NCI-H2196 (cell line): Measurements from ENCODE around the gene PACRG.

Source experiments
- DNase-seq: peaks from one replicate; lab custom pipeline; 2025; ENCODE audit not compliant: unreplicated experiment; lab: John Stamatoyannopoulos, UW

The PACRG gene

GRCh38 chr6:163192591-163192990, 464.8 kb downstream of the PACRG start:
- DNase-seq, result no peak

- no peak for DNase-seq
Observed at GRCh38 chr6:163193326-163193725, 465.6 kb downstream of the PACRG start.

DNA sequence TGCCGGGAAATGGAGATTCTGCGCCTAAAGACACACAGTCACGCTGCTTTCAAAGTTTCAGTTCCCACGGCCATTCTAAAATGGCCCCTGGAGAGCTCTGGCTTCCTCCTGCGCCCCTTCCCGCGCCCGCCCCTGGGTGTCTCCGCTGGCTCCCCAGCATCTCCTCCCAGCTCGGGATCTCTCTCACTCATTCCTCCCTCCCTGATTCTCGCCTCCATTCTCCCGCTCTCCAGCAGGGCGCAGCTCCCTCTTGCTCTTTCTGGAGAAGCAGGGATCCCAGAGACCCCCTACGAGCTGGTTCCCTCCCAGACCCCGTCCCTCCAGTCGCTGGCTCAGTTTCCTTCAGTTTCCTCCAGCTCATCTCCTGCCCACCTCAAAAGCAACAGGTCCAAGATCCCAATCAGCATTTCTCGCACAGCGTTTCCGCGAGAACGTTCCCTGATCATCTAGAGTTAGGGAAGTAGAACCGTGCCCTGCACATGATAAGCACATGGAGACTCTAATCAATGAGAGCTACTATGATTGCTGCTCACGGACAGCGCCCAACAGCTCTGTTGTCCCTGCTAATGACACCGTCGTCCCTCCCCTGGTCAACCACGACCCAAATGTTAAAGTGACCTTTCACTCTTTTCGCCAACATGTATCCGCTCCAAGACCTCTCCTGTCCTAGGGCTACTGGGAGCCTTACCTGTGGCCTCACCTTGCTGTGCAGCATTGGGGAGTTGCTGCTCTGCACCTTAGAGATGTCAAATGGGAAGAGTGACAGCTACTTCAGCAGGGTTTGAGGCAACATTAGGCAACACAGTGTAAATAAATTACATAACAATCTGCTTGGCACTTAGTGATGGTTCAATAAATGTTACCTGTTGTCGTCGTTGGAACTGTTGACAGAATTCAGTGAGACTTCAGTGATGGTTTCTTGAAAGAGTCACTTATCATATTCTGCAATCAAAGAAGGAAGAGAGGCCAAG, 468.2 kb downstream of the PACRG start:
- DNase-seq, result no peak

GRCh38 chr6:163197839-163198238, 470.1 kb downstream of the PACRG start:
- DNase-seq, result no peak

- no peak for DNase-seq
Observed at GRCh38 chr6:163198396-163198795, 470.6 kb downstream of the PACRG start.

DNA sequence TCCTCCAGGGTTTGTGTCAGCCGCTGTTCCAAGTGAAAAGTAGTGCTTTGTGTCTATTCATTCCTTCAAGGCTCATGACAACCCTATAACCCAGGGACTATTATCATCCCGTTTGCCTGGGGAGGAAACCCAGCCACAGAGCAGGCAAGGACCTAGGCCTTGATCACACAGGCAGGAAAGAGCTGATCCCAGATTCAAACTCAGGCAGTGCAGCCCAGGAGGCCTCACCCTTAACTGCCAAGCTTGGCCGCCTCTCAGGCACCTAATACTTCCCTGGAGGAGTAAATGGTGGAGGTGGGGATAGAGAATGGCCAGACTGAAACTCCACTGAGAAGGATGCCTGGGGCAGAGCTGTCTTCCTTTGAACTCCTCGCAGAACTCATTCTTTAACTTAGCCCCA, 471.6 kb downstream of the PACRG start:
- no peak for DNase-seq

GRCh38 chr6:163200289-163200688, 472.5 kb downstream of the PACRG start:
- no peak for DNase-seq

DNA sequence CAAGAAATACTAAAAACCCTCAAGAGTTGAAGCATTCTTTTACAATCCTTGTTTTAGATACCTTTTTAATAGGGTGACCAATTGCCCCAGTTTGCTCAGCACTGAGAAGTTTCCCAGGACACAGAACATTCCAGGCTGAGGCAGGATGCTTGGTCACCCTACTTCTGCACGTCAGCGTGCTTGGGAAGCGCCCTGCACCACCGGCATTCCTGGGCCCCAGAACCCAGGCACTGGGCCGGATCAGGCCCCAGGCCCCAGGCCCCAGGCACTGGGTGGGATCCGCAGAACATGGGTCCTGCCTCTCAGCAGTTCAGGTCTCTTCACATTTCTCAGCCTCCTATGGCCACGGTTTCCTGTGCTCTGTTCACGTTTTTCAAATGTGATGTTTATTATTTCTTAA, 472.9 kb downstream of the PACRG start:
- no peak for DNase-seq

GRCh38 chr6:163201855-163202254, 474.1 kb downstream of the PACRG start:
- no peak for DNase-seq

DNA sequence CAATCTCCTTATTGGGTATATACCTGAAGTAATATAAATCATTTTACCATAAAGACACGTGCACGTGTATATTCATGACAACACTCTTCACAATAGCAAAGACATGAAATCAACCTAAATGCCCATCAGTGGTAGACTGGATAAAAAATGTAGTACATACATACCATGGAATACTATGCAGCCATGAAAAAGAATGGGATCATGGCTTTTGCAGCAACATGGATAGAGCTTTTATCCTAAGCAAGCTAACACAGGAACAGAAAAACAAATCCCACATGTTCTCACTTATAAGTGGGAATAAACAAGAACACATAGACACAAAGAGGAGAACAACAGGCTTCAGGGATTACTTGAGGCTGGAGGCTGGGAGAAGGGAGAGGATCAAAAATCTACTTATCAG, 478.4 kb downstream of the PACRG start:
- no peak for DNase-seq

DNA sequence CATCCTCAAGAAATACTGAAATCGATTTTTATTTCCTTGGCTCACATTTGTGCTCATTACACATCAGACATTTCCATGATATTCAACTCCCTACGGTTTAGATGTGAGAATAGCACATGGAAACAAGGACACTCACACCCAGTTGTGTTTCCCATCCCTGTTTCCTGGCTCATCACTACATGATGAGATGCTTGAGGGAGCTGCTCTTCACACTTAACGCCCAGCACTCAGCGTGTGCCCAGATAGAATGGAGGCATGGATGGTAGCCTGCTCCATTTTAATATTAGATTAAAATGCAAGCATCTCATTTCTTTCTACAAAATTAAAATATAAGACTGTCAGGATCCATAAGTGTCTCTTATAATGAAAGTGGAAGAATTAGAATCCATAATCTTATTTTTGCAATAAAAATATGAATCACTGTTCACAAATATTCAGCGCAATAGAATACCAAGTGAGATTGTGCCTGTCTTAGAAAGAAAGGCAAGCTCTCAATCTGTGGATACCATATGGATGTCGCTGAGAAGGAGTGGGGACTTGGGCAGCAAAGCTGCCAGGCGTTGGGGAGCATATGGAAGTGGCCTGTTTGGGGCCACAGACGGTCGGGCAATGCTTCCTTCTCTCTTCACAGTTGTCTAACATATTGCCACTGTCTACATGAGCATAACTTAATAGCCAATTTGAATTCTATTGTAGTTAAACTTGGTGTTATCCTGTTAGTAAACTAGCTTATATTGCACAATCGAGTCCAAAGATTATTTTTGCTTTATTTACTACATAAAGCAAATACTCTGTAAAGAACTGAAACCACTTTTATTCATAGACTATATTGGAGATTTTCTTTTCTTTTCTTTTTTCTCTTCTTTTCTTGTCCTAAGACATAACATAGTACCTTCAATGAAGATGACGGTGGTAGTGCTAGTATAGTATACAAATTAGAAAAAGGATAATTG, 479.9 kb downstream of the PACRG start:
- no peak for DNase-seq

DNA sequence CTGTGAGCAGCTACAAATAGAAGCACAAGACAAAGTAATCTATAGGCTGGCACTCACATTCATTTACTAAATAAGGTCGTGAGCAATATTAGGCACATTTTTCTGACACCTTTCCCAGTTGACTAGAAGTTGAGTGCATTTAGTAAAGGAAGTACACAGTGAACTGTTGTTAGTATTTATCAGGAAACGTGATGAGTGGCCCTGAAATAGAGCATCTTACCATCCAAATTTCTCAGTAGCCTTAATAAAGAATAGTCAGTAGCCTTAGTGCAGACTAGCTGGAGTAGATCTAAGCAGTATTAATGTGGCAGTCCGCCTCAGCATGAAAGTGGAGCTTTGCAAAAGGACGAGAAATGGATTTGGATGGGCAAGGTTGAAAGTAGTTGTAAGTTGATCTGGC, 481.2 kb downstream of the PACRG start:
- no peak for DNase-seq

- DNase-seq, result no peak
Observed at GRCh38 chr6:163212123-163212522, 484.3 kb downstream of the PACRG start.

DNA sequence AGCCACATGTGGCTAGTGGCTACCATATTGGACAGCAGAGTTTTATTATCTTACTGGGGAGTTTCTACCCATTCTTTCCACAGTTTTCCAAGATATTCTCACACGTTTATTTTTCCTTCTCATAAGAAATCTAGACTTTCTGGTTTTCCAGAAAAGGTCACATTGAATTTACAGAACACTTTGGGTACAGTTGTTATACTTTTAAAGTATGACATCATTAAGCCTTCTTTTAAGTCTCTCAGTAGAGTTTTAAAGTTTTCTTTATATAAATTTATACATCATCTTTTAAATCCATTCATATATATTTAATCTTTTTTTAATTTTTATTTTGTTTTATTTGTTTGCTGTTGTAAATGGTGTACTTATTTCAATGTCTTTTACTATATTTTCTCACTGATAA, 486.5 kb downstream of the PACRG start:
- DNase-seq, result no peak

DNA sequence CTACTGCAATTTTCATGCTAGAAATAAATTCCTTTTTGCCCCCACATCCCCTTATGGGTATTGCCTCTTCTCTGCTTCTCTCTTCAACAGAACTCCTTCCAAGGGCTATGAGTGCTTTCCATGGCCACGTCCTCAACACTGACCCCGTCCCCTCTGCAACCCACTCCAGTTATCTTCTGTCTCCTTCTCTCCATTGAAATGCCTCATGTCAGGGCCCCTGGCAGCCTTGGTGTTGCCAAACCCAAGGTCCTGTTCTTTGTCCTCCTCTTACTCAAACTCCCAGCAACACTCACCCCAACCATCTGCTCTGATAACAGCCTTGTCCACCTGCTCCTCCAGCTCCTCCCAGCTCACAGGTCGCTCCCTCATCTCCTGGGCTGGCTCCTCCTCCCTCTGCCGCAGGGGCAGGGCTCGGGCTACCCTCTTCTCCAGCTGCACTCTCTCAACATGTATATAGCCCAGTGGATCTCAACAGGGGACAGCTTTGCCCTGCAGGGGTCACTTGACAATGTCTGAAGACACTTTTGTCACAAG, 490.7 kb downstream of the PACRG start:
- DNase-seq, result no peak

- no peak for DNase-seq
Observed at GRCh38 chr6:163226181-163226835, 498.5 kb downstream of the PACRG start.

- no peak for DNase-seq
Observed at GRCh38 chr6:163226836-163227485, 499.2 kb downstream of the PACRG start.

DNA sequence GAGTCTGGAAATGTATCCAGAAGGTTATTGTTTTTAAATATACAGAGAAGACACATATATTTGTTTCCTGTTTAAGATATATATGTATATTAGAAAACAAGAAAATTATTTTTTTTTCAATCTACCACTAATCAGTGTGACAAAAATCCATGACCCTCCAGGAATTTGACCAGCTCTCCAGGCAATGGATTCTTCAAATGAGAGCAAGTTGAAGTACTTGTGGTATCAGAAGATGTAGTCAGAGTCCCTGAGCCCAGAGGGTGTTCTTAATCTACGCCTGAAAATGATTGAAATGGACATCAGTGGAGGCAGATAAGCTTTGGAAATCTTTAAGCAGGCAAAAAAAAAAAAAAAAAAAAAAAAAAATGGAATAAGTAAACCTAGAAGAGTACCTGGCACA, 500.3 kb downstream of the PACRG start:
- no peak for DNase-seq

DNA sequence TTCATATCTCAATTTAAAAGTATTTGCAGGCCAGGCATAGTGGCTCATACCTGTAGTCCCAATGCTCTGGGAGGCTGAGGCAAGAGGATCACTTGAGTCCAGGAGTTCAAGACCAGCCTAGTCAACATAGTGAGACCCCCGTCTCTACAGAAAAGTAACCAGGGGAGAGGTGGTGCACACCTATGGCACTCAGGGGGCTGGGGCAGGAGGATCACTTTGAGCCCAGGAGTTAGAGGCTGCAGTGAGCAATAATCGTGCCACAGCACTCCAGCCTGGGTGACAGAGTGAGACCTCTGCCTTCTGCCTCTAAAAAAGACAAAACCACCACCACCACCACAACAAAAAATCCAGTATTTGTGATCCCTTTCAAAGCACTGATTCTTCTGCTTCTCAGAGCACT, 501.3 kb downstream of the PACRG start:
- DNase-seq, result no peak

DNA sequence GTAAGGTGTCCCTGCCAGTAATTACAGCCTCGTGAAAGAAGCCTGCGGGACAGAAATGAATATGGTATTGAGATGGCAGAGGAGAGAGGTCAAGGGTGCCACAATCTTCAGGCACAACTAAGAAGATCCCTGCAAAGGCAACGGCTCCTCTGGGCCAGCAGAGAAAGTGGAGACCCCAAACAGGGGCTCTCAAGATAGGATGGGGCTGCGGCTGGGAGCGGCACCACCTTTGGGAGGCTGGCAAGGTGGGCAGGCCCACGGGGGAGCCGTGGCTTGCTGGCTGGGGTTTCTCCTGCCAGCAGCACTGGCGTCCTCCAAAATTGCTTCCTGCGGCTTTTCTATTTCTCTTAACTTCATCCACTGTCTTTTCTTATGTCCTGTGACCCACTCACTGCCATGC, 503.1 kb downstream of the PACRG start:
- DNase-seq, result no peak
